ENCODE measurements around the gene CDKL4.

DNA sequence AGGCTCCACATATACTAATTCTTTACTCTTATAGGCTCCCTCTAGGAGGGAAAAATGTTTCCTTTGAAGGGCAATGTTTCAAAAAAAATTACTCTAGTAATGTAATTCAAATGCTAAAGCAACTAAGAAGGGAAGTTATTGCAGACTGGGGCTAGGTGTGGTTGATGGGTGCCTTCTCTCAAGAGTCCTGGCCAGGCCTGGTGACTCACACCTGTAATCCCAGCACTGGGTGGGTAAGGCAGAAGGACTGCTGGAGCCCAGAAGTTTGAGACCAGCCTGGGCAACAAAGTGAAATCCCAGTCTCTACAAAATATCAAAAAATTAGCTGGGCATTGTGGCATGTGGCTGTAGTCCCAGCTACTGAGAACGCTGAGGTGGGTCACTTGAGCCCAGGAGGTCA, 31.2 kb upstream of the CDKL4 start:
- TF ChIP-seq, protein P1, sequence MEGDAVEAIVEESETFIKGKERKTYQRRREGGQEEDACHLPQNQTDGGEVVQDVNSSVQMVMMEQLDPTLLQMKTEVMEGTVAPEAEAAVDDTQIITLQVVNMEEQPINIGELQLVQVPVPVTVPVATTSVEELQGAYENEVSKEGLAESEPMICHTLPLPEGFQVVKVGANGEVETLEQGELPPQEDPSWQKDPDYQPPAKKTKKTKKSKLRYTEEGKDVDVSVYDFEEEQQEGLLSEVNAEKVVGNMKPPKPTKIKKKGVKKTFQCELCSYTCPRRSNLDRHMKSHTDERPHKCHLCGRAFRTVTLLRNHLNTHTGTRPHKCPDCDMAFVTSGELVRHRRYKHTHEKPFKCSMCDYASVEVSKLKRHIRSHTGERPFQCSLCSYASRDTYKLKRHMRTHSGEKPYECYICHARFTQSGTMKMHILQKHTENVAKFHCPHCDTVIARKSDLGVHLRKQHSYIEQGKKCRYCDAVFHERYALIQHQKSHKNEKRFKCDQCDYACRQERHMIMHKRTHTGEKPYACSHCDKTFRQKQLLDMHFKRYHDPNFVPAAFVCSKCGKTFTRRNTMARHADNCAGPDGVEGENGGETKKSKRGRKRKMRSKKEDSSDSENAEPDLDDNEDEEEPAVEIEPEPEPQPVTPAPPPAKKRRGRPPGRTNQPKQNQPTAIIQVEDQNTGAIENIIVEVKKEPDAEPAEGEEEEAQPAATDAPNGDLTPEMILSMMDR (IDR thresholded peaks at IDR 0.05) = no peak
- TF ChIP-seq, protein P2, sequence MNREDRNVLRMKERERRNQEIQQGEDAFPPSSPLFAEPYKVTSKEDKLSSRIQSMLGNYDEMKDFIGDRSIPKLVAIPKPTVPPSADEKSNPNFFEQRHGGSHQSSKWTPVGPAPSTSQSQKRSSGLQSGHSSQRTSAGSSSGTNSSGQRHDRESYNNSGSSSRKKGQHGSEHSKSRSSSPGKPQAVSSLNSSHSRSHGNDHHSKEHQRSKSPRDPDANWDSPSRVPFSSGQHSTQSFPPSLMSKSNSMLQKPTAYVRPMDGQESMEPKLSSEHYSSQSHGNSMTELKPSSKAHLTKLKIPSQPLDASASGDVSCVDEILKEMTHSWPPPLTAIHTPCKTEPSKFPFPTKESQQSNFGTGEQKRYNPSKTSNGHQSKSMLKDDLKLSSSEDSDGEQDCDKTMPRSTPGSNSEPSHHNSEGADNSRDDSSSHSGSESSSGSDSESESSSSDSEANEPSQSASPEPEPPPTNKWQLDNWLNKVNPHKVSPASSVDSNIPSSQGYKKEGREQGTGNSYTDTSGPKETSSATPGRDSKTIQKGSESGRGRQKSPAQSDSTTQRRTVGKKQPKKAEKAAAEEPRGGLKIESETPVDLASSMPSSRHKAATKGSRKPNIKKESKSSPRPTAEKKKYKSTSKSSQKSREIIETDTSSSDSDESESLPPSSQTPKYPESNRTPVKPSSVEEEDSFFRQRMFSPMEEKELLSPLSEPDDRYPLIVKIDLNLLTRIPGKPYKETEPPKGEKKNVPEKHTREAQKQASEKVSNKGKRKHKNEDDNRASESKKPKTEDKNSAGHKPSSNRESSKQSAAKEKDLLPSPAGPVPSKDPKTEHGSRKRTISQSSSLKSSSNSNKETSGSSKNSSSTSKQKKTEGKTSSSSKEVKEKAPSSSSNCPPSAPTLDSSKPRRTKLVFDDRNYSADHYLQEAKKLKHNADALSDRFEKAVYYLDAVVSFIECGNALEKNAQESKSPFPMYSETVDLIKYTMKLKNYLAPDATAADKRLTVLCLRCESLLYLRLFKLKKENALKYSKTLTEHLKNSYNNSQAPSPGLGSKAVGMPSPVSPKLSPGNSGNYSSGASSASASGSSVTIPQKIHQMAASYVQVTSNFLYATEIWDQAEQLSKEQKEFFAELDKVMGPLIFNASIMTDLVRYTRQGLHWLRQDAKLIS (CRISPR knock-in tag; IDR thresholded peaks at IDR 0.05; ENCODE audit: borderline replicate concordance) = no peak
- TF ChIP-seq, protein P3, sequence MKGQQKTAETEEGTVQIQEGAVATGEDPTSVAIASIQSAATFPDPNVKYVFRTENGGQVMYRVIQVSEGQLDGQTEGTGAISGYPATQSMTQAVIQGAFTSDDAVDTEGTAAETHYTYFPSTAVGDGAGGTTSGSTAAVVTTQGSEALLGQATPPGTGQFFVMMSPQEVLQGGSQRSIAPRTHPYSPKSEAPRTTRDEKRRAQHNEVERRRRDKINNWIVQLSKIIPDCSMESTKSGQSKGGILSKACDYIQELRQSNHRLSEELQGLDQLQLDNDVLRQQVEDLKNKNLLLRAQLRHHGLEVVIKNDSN (CRISPR knock-in tag; IDR thresholded peaks at IDR 0.05) = no peak
- no peak for TF ChIP-seq ZNF671 (CRISPR knock-in tag; IDR thresholded peaks at IDR 0.05)
- TF ChIP-seq, protein P4, sequence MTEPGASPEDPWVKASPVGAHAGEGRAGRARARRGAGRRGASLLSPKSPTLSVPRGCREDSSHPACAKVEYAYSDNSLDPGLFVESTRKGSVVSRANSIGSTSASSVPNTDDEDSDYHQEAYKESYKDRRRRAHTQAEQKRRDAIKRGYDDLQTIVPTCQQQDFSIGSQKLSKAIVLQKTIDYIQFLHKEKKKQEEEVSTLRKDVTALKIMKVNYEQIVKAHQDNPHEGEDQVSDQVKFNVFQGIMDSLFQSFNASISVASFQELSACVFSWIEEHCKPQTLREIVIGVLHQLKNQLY (CRISPR knock-in tag; IDR thresholded peaks at IDR 0.05) = no peak
- TF ChIP-seq CREB1 (CRISPR knock-in tag; IDR thresholded peaks at IDR 0.05) = no peak
- no peak for TF ChIP-seq FOXJ3 (CRISPR knock-in tag; IDR thresholded peaks at IDR 0.05; ENCODE audit: borderline replicate concordance)
- TF ChIP-seq, protein P5, sequence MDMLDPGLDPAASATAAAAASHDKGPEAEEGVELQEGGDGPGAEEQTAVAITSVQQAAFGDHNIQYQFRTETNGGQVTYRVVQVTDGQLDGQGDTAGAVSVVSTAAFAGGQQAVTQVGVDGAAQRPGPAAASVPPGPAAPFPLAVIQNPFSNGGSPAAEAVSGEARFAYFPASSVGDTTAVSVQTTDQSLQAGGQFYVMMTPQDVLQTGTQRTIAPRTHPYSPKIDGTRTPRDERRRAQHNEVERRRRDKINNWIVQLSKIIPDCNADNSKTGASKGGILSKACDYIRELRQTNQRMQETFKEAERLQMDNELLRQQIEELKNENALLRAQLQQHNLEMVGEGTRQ (CRISPR knock-in tag; IDR thresholded peaks at IDR 0.05) = no peak
- TF ChIP-seq, protein P6, sequence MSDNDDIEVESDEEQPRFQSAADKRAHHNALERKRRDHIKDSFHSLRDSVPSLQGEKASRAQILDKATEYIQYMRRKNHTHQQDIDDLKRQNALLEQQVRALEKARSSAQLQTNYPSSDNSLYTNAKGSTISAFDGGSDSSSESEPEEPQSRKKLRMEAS (CRISPR knock-in tag; IDR thresholded peaks at IDR 0.05) = no peak
- TF ChIP-seq TP53 (CRISPR knock-in tag; IDR thresholded peaks at IDR 0.05) = no peak
- no peak for TF ChIP-seq NR2C2 (CRISPR knock-in tag; IDR thresholded peaks at IDR 0.05)
- no peak for TF ChIP-seq HMGA2 (CRISPR knock-in tag; IDR thresholded peaks at IDR 0.05)
- TF ChIP-seq SP1 (CRISPR knock-in tag; conservative IDR thresholded peaks at IDR 0.05) = no peak
- TF ChIP-seq ZNF416 (CRISPR knock-in tag; IDR thresholded peaks at IDR 0.05) = no peak

All from WTC11 (cell line).